Pulmonary artery endothelial cell (primary cell): ENCODE measurements around the gene JKAMP. TPM values are rescaled to one million over a fixed set of nuclear protein-coding genes. Genes with fewer than 3 reads are reported as not detected.

Source experiments
- DNase-seq: peaks from one replicate; pipeline ENCODE4 v3.0.0-alpha.2; 2011; ENCODE audit warnings: low read depth, low spot score
- total RNA-seq: library from RNA; depleted of rRNA; stranded (reverse); fragments of >200 nt; gene quantifications from 2 replicates; pipeline ENCODE4 v1.2.3, GENCODE V29; 2014

Gene JKAMP
- total RNA-seq, 1 donor from 2014 or later = 57.6 TPM

- no peak for DNase-seq
Observed at GRCh38 chr14:59540852-59541251, 56.5 kb downstream of the JKAMP start.

- DNase-seq = no peak
Observed at GRCh38 chr14:59541731-59542130, 57.4 kb downstream of the JKAMP start.

DNA sequence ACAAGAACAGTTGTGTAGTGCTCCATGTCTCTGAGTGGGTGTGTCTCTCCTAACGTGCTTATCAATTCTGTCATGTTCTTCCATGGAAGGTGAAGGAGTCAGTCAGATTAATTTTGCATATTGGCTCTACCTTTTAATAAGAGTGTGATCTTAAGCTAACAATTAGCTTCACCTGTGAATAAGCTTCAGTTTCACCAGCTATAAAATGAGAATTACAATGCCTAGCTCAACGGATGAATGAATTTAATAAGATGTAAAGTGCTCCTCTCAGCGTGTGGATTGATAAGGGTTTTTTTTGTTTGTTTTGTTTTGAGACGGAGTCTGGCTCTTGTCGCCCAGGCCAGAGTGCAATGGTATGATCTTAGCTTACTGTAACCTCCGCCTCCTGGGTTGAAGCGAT is 59.6 kb downstream of the JKAMP start:
- DNase-seq = no peak

- DNase-seq = no peak
Observed at GRCh38 chr14:59547310-59547709, 63.0 kb downstream of the JKAMP start.

Other genes with a start within 250 kb of the JKAMP start
- gene GPR135, start 19.1 kb upstream of the JKAMP start, total RNA-seq = 0.66 and 0.99 TPM in 2 replicates
- gene L3HYPDH, start 109 bp upstream of the JKAMP start, total RNA-seq = 35.5 and 44.6 TPM in 2 replicates
- not detected in 2 replicates for gene CCDC175, start 92.3 kb downstream of the JKAMP start, total RNA-seq